Iris pigment epithelial cell (primary cell): Measurements from ENCODE around the gene MACIR.

Experiments used
- DNase-seq: peaks from one replicate; pipeline ENCODE4 v3.0.0-alpha.2; 2011; ENCODE audit warnings: low read depth

Gene MACIR

DNA sequence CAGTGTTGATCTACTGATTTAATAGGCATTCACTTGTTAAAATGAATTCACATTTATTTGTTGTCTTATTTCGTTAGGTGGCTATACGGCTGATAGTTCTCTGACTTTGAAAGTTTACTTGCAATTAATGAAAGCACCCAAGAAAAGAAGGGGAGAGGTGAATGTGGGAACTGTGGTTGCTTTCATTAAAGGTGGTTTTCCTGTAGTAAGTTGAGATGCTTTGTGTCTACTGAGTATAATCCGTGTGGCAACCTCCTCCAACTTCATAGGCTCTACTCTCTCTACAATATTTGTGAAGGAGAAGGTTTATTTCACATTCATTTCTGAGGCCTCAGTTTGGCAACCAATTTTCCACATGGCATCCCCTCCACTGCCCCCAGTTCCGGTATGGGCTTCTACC, 12.8 kb upstream of the MACIR start:
- DNase-seq, result no peak

- DNase-seq, result no peak
Measured at GRCh38 chr5:103247118-103247517, 11.4 kb upstream of the MACIR start.

GRCh38 chr5:103249068-103249467, 9.5 kb upstream of the MACIR start:
- DNase-seq, result no peak

- no peak for DNase-seq
Measured at GRCh38 chr5:103254921-103255320, 3.6 kb upstream of the MACIR start.

DNA sequence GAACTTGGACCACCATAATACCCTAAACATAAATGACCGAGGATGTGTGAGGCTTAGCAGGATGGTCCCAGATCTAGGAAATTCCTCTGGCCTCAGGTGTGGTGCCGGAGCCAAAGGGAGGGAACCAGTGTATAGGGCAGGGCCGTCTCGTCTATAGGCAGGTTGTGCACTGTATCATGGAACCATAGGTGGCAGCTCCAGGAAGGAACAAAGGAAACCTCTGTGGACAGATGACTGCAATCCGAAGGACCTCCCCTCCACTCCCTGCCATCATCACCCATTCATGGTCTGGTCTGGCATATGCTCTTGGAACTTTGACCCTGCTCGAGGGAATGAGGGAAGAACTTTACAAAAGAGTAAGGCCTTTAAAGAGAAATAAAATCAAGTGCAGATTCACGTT, 2.9 kb upstream of the MACIR start:
- DNase-seq, result no peak

DNA sequence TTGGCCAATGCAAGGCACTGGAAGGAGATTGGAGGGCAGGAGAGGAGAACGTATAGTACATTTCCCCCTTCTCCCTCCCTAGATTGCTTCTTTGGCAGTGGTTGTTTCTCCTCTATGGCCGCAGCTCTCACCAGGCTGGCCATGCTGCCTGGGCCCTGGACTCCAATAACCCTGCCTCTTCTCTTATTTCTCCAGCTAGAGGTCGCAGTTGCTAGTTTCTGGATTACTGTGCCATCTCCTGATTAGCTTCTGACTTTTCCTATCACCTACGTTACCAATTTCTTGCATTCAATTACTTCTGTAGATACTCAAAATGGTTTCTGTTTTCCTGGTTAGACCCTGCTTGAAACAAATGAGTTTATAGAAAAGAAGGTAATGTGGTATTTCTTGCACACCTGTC, 2.4 kb upstream of the MACIR start:
- no peak for DNase-seq

DNA sequence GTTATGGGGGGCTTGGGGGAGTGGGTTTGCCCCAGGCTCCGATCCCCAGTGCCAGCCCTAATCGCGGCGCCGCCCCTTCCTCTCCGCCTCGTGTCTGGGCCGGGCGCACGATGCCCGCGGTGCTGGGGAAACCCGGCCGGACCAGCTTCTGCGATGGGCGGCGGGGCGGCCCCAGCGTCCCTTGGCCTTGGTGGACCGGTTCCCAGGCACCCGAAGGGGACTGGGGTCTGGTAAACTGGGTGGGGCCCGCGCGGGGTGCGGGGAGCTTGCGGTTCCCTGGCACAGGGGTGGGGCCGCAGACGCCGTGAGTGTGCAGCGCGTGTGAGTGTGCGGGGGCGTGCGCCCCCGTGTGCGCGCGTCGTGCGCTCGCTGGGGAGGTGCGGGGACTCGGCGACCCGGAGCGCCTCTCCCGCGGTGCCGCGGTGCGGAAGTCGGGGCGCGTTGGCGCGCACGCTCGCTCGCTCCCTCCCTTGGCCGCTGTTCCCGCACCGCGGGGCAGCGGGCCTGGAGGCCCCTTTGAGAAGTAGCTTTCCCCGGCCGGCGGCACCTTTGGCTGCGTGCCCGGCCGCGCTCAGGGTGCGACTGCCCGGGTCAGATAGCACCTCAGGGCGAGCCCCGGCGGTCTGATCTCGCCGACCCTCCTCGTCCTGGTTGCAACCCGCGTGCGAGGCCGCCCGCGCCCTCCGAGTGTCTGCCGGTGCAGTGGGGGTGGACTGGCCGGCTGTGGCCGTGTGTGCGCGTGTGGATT, 568 bp downstream of the MACIR start:
- peak; percentile 42 for DNase-seq

- DNase-seq, result peak; percentile 41
Measured at GRCh38 chr5:103259705-103260355, 1.3 kb downstream of the MACIR start.

DNA sequence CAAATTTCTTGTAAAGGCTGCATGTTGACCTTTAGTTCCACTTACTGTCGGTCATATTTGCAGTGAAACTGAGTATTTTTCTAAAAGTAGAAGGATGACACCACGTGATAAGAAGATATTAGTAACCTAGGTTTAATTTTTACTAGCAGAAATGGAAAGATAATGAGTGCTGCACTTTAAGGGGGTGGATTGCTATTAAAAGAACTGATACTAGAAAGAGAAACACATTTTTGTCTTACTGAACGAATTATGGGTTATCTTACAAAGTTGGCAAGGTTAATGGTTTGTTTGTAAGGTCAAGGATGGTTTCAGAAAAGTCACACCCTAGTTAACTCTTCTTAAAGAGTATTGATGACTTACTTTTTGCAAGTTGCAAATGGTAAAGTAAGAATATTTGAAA, 2.4 kb downstream of the MACIR start:
- no peak for DNase-seq

- DNase-seq, result peak; percentile 46
Measured at GRCh38 chr5:103262422-103262871, 3.9 kb downstream of the MACIR start.

DNA sequence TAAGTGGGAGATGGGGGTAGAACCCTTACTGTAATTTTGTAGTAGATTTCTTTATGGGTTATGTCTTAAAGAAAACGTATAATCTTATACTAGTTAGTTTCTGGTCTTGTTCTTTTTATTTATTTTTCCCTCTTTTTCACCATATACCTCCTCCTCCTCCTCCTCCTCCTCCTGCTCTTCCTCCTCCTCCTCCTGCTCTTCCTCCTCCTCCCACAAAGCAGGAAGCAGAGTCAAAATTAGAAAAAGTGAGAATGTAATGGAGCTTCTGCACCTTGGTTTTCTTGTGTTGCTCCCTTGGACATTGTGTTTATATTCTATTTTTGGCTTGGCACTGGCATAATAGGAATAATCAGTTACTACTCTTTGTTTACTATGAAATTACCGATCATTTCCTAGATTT, 4.5 kb downstream of the MACIR start:
- no peak for DNase-seq

- DNase-seq, result no peak
Measured at GRCh38 chr5:103264508-103264907, 5.9 kb downstream of the MACIR start.

- no peak for DNase-seq
Measured at GRCh38 chr5:103270581-103270980, 12.0 kb downstream of the MACIR start.

DNA sequence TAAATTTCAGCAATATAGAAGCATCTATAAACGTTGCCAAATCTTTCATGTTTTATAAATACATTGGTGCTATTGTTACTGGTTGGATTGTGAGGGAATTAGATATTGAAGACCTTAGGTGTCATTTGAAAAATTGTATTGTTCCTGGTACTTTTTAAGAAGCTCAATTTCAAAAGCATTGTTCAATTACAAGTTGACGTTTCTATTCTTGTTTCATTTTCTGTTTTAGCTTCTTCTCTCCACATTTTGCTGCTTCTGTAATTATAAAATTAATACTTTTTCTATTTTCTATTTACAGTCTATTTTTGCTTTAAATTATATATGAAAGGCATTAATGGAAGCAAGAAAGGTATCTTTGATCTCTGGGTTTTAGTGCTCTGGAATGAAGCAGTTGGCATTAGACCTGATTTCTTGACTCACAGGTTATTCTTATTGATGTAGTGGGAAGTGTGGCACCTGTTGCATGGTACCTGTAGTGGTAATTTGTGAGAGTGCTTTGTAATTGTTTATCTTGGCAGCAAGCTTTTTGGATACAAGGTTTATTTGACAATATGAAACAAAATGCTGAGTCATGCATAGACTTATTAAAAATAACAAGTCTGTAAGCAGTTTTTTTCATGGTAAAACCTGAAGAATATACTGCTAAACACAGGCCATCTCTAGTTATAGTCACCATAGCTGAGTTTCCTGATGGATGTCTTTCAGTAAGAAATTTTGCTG, 13.2 kb downstream of the MACIR start:
- DNase-seq, result peak; percentile 34

DNA sequence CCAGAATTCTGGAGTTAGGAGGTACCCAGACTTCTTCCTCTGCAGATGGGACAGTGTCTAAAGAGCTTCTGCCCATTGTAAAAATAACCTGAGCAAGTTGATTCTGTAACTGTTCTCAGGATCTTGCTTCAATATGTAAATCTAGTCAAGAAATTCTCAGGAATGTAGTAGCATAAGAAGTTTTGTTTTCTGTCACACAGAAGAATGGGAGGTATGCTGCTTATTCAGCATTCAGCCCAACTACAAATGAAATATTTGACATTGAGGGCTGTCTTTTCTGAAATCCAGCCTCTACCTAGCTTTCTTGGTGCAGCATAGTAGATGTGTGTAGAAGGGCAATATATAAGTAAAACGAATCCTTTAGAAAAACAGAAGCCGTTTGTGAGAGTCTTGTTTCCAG, 13.8 kb downstream of the MACIR start:
- peak; percentile 56 for DNase-seq

DNA sequence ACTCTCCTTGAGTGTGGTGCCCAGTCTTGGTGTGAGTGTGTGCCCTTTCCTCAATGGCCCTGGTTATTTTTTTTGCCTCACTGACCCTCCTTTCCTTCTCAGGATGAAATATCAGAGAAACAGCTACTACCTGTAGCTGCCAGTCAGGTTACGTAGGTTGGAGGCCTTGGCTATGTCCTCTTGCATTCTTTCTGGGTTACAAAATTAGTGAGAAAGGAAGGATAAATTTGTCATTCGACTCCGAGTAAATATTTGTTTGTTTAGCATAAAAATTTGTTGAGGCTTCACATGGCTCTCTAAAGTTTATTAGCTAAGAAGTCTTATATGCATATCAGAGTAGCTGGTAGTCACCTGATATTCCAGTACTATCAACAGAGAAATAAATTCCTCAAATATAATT, 15.4 kb downstream of the MACIR start:
- DNase-seq, result no peak

- DNase-seq, result no peak
Measured at GRCh38 chr5:103275851-103276250, 17.3 kb downstream of the MACIR start.

- DNase-seq, result no peak
Measured at GRCh38 chr5:103280967-103281366, 22.4 kb downstream of the MACIR start.

- no peak for DNase-seq
Measured at GRCh38 chr5:103283120-103283519, 24.6 kb downstream of the MACIR start.

- DNase-seq, result no peak
Measured at GRCh38 chr5:103283869-103284268, 25.3 kb downstream of the MACIR start.

DNA sequence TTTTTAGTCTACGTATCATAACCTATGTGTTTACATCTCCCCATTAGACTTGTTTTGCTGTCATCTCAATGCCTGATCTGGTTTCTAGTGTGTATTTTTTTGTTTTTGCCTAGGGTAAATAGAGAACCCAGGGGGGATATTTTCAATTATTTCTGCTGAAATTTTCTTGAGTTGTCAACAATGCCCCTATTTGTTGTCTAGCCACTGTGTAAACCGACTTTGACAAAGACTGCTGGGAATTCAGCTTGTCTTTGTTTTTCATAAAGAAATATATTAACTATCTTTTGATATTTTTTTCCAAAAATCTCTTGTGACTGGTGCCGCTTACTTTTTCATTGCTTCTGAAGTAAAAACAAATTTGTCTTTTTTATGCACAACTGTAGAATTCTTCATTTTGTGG, 28.1 kb downstream of the MACIR start:
- no peak for DNase-seq

DNA sequence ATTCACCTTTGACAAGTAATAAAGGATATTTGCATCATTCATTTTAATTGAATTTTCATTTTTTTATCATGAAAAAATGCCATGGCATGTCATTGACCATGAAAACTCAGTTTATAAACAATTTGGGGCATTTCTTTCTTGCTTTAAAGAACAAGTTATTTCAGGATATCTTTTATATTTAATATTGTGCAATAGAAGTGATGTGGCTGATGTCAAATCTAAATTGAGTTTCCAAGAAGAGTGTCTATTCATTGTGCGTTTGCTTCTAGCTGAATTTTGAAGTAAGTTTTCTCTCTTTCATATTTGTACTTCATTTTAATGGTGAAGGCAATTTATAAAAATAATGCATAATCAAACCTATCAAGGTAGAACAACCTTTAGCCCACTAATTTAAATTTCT, 30.5 kb downstream of the MACIR start:
- DNase-seq, result no peak

GRCh38 chr5:103290846-103291245, 32.3 kb downstream of the MACIR start:
- no peak for DNase-seq
